Measurements from ENCODE around the gene ADGRV1.
"Not testable (repeated sequence)": the region's sequence is repeated elsewhere in the genome, so short reads cannot be mapped to it uniquely, and the experiment has no call there.

Gene ADGRV1

GRCh38 chr5:90553711-90554110 lies 4.9 kb upstream of the ADGRV1 start:
- no peak for DNase-seq

- no peak for DNase-seq
Observed at GRCh38 chr5:90554358-90555006, 4.1 kb upstream of the ADGRV1 start.

GRCh38 chr5:90555666-90556065 lies 2.9 kb upstream of the ADGRV1 start:
- DNase-seq: peak in 1 of 3 donors; percentile 15

GRCh38 chr5:90557391-90557790 lies 1.2 kb upstream of the ADGRV1 start:
- no peak for DNase-seq

GRCh38 chr5:90557871-90558270 lies 726 bp upstream of the ADGRV1 start:
- DNase-seq: no peak

GRCh38 chr5:90560771-90561170 lies 2.2 kb downstream of the ADGRV1 start:
- DNase-seq: no peak

- DNase-seq: no peak
Observed at GRCh38 chr5:90561766-90562165, 3.2 kb downstream of the ADGRV1 start.

GRCh38 chr5:90562341-90562740 lies 3.7 kb downstream of the ADGRV1 start:
- no peak for DNase-seq

- DNase-seq: no peak
Observed at GRCh38 chr5:90563108-90563507, 4.5 kb downstream of the ADGRV1 start.

- no peak for DNase-seq
Observed at GRCh38 chr5:90565491-90565890, 6.9 kb downstream of the ADGRV1 start.

GRCh38 chr5:90569084-90569483 lies 10.5 kb downstream of the ADGRV1 start:
- no peak for DNase-seq

- DNase-seq: no peak
Observed at GRCh38 chr5:90570034-90570433, 11.4 kb downstream of the ADGRV1 start.

- no peak for DNase-seq
Observed at GRCh38 chr5:90571147-90571773, 12.7 kb downstream of the ADGRV1 start.

GRCh38 chr5:90575712-90576111 lies 17.1 kb downstream of the ADGRV1 start:
- no peak for DNase-seq

GRCh38 chr5:90576566-90576965 lies 18.0 kb downstream of the ADGRV1 start:
- DNase-seq: not testable (repeated sequence)

GRCh38 chr5:90579905-90580304 lies 21.3 kb downstream of the ADGRV1 start:
- not testable (repeated sequence) for DNase-seq

GRCh38 chr5:90581956-90582355 lies 23.4 kb downstream of the ADGRV1 start:
- DNase-seq: no peak

- no peak for DNase-seq
Observed at GRCh38 chr5:90585337-90585986, 26.9 kb downstream of the ADGRV1 start.

- DNase-seq: peak in 1 of 3 donors; percentile 17
Observed at GRCh38 chr5:90586469-90586868, 27.9 kb downstream of the ADGRV1 start.

- DNase-seq: no peak
Observed at GRCh38 chr5:90590170-90590569, 31.6 kb downstream of the ADGRV1 start.

- not testable (repeated sequence) for DNase-seq
Observed at GRCh38 chr5:90593083-90593482, 34.5 kb downstream of the ADGRV1 start.

GRCh38 chr5:90595766-90596165 lies 37.2 kb downstream of the ADGRV1 start:
- DNase-seq: not testable (repeated sequence)

- no peak for DNase-seq
Observed at GRCh38 chr5:90598293-90598692, 39.7 kb downstream of the ADGRV1 start.

- DNase-seq: not testable (repeated sequence)
Observed at GRCh38 chr5:90600307-90600706, 41.7 kb downstream of the ADGRV1 start.

All from suppressor macrophage treated with lipopolysaccharide for 1 hour (primary cell).